ENCODE data around the gene VPS29.
A peak's percentile ranks its signal among the peaks of the same experiment; 100 is the strongest.

- TF ChIP-seq POLR2AphosphoS5 (IDR thresholded peaks at IDR 0.05; ENCODE audit: low read depth), result no peak
- no peak for TF ChIP-seq CTCF (IDR thresholded peaks at IDR 0.05; ENCODE audit: insufficient read depth, low read length)
- TF ChIP-seq REST (IDR thresholded peaks at IDR 0.05; ENCODE audit: insufficient replicate concordance, low read depth), result peak; percentile 6
- TF ChIP-seq SPI1 (IDR thresholded peaks at IDR 0.05; ENCODE audit: borderline replicate concordance, low read depth), result no peak
- TF ChIP-seq GABPA (IDR thresholded peaks at IDR 0.05; ENCODE audit: low read depth), result no peak
Observed at GRCh38 chr12:110467847-110468213, 34.1 kb downstream of the VPS29 start.
